Tibial nerve (tissue), 4 donors: ENCODE measurements around the gene AHCYL1. TPM values are rescaled to one million over a fixed set of nuclear protein-coding genes. Genes with fewer than 3 reads are reported as not detected.

ENCODE experiments used
- DNase-seq, 2 donors: peaks; one replicate each; pipeline ENCODE4 v3.0.0-alpha.2; 2019; ENCODE audit warnings: low spot score in 2 of 2
- H3K27ac ChIP-seq, 4 donors: fragments of 200-600 bp; sonication (generic) in 3 of 4; one replicate each; pipeline ENCODE4 v1.5.1; 2017 to 2019; ENCODE audit warnings: mild to moderate bottlenecking in 1 of 4
- H3K27me3 ChIP-seq, 2 donors: fragments of 200-600 bp; sonication (generic) in 1 of 2; one replicate each; pipeline versions ENCODE4 v1.5.1 to v1.6.0; 2017 to 2019
- H3K36me3 ChIP-seq, 3 donors: fragments of 200-600 bp; sonication (generic); one replicate each; pipeline ENCODE4 v1.5.1; 2018 to 2019
- H3K4me1 ChIP-seq, 4 donors: fragments of 200-600 bp; sonication (generic) in 3 of 4; one replicate each; pipeline ENCODE4 v1.5.1; 2017 to 2019
- H3K4me3 ChIP-seq, 4 donors: fragments of 200-600 bp; sonication (generic) in 3 of 4; one replicate each; pipeline ENCODE4 v1.5.1; 2017 to 2019; ENCODE audit warnings: mild to moderate bottlenecking in 1 of 4, moderate library complexity in 1 of 4
- H3K9me3 ChIP-seq, 4 donors: fragments of 200-600 bp; sonication (generic) in 3 of 4; one replicate each; pipeline ENCODE4 v1.5.1; 2017 to 2019
- EP300 ChIP-seq, 2 donors: sonication (generic); formaldehyde crosslinking; IDR thresholded peaks; one replicate each; pipeline ENCODE4 v1.6.1; 2017; ENCODE audit warnings: antibody characterized with exemption in 2 of 2, mild to moderate bottlenecking in 1 of 2
- POLR2A ChIP-seq, 2 donors: fragments of 450-650 bp; IDR thresholded peaks; one replicate each; pipeline ENCODE4 v1.6.1; 2017; ENCODE audit warnings: antibody characterized with exemption in 2 of 2, mild to moderate bottlenecking in 2 of 2, moderate library complexity in 2 of 2
- WGBS, 2 donors: methylation state at CpG; one replicate each; pipeline ENCODE4 v1.1.5; 2018; 5-methylcytosine and 5-hydroxymethylcytosine counted together
- total RNA-seq, 4 donors: library from RNA; depleted of rRNA; stranded (reverse); fragments of >200 nt; gene quantifications; one replicate each; pipeline ENCODE4 v1.1.0, GENCODE V29; 2016
- TF ChIP-seq, protein P1 (sequence below), 5 experiments: fragments of 200-600 bp in 3 of 5; fragments of 450-650 bp in 2 of 5; sonication (generic) in 3 of 5; IDR thresholded peaks; one replicate each; pipeline ENCODE4 v1.5.1; 2016 to 2019; ENCODE audit warnings: antibody characterized with exemption in 5 of 5, mild to moderate bottlenecking in 3 of 5, moderate library complexity in 2 of 5

The AHCYL1 gene
- total RNA-seq, 4 donors from 2014 or later: 45.4 to 76.3 (median 55.6) TPM

GRCh38 chr1:110048923-110049601 is 64.5 kb downstream of the AHCYL1 start:
- Histone ChIP-seq H3K27me3 (no peaks in the 10 kb centered on the region), H3K27ac (peak overlapping the region in 3 of 4 donors; percentile 32 to 38 (median 38)), H3K4me3 (no peak overlapping the region), H3K9me3 (no peaks in the 10 kb centered on the region), H3K36me3 (peaks cover 0 to 100% (median 30%) of the 10 kb centered on the region in 3 donors), H3K4me1 (peaks cover 0 to 22% (median 10%) of the 10 kb centered on the region in 4 donors)
- WGBS, 2 donors: 55 to 71% methylated on average over 9 of the region's 9 CpGs
- peak in 1 of 2 donors; percentile 23 for TF ChIP-seq EP300 (IDR thresholded peaks at IDR 0.05)
- TF ChIP-seq POLR2A (IDR thresholded peaks at IDR 0.05): no peak
- no peak for DNase-seq

DNA sequence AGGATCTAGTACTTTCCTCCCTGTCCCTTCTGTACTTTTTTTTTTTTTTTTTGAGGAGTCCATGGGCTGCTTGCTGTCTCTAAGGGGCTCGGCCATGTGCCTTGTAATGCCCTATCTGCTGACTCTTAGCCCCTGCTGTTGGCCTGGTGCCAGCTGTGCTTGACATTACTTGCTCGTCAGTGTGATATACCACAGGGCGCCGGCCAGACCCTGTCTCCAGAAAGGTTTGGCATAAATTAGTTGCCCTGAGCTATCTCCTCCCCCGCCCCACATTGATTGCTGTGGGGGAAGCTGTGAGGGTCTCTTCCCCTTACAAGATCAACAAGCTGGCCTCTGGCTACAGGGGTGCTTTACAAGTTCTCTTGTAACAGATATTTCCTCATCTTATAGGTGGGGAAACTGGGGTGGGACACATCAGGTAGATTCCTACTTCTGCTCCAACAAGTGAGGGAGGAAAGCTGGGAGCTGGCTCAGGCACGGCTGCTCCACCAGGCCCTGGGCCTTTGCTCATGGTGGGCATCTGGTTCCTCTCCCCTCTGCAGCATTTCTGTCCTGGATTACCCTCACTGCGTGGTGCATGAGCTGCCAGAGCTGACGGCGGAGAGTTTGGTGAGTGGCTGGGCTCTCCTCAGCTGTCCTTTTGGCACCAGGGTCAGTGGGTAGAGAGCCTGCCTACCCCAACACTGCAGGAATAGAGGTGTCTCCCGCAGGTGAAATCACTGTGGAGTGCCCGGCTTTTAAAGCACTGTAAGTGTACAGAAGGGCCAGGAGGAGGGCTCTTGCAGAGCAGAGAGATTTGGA is 65.4 kb downstream of the AHCYL1 start:
- peak overlapping the region in 2 of 4 donors; percentile 38 for H3K27ac ChIP-seq
- H3K27me3 ChIP-seq: no peaks in the 10 kb centered on the region
- peaks cover 0 to 22% (median 10%) of the 10 kb centered on the region in 4 donors for H3K4me1 ChIP-seq
- no peaks in the 10 kb centered on the region for H3K9me3 ChIP-seq
- H3K36me3 ChIP-seq: peaks cover 0 to 100% (median 31%) of the 10 kb centered on the region in 3 donors
- no peak for DNase-seq
- WGBS, 2 donors: 73 to 82% methylated on average over 10 to 11 of the region's 11 CpGs
- no peak overlapping the region for H3K4me3 ChIP-seq
- TF ChIP-seq POLR2A (IDR thresholded peaks at IDR 0.05) (no peak), EP300 (IDR thresholded peaks at IDR 0.05) (no peak)
- TF ChIP-seq, protein P1, sequence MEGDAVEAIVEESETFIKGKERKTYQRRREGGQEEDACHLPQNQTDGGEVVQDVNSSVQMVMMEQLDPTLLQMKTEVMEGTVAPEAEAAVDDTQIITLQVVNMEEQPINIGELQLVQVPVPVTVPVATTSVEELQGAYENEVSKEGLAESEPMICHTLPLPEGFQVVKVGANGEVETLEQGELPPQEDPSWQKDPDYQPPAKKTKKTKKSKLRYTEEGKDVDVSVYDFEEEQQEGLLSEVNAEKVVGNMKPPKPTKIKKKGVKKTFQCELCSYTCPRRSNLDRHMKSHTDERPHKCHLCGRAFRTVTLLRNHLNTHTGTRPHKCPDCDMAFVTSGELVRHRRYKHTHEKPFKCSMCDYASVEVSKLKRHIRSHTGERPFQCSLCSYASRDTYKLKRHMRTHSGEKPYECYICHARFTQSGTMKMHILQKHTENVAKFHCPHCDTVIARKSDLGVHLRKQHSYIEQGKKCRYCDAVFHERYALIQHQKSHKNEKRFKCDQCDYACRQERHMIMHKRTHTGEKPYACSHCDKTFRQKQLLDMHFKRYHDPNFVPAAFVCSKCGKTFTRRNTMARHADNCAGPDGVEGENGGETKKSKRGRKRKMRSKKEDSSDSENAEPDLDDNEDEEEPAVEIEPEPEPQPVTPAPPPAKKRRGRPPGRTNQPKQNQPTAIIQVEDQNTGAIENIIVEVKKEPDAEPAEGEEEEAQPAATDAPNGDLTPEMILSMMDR (IDR thresholded peaks at IDR 0.05): no peak

DNA sequence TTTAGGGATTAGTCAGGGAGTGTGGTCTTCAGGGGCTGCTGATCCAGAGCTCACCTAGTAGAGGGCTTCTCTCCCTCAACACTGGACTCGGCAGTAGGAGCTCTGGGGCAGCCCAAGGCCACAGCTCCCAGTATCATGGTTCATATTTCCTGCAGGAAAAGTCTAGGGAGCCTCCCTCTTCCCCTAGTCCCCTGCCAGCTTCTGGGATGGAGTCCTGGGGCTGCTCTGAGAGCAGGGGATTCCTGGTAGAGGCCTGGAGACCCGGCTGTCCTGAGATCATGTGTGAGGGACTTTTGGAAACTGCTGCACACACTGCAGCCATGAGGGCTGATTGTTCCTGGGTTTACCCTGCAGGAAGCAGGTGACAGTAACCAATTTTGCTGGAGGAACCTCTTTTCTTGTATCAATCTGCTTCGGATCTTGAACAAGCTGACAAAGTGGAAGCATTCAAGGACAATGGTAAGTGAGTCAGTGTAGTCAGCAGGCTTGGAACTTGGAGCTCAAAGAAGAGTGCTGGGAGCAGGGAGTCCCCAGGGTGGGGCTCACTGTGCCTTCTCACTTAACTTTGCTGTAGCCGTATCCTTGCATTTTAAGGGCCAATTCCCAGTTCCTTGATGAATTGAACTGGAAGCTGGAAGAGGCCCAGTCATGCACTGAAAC is 66.2 kb downstream of the AHCYL1 start:
- no peaks in the 10 kb centered on the region for H3K27me3 ChIP-seq
- TF ChIP-seq, protein P1 (IDR thresholded peaks at IDR 0.05): no peak
- TF ChIP-seq POLR2A (IDR thresholded peaks at IDR 0.05) (no peak), EP300 (IDR thresholded peaks at IDR 0.05) (no peak)
- no peaks in the 10 kb centered on the region for H3K9me3 ChIP-seq
- no peak overlapping the region for H3K4me3 ChIP-seq
- 53 to 66% methylated on average over 4 of the region's 4 CpGs for WGBS, 2 donors
- peaks cover 0 to 22% (median 10%) of the 10 kb centered on the region in 4 donors for H3K4me1 ChIP-seq
- H3K36me3 ChIP-seq: peaks cover 0 to 100% (median 23%) of the 10 kb centered on the region in 3 donors
- DNase-seq: no peak
- peak overlapping the region in 1 of 4 donors; percentile 38 for H3K27ac ChIP-seq

GRCh38 chr1:110051262-110051648 is 66.7 kb downstream of the AHCYL1 start:
- H3K4me1 ChIP-seq: peaks cover 0 to 22% (median 10%) of the 10 kb centered on the region in 4 donors
- 81 to 89% methylated on average over 2 of the region's 2 CpGs for WGBS, 2 donors
- no peak overlapping the region for H3K4me3 ChIP-seq
- H3K9me3 ChIP-seq: no peaks in the 10 kb centered on the region
- no peak overlapping the region for H3K27ac ChIP-seq
- peaks cover 0 to 100% (median 21%) of the 10 kb centered on the region in 3 donors for H3K36me3 ChIP-seq
- no peaks in the 10 kb centered on the region for H3K27me3 ChIP-seq
- TF ChIP-seq EP300 (IDR thresholded peaks at IDR 0.05): no peak
- TF ChIP-seq POLR2A (IDR thresholded peaks at IDR 0.05): no peak
- no peak for DNase-seq

GRCh38 chr1:110053552-110054428 is 69.2 kb downstream of the AHCYL1 start:
- H3K27me3 ChIP-seq: no peaks in the 10 kb centered on the region
- 56 to 61% methylated on average over 16 of the region's 16 CpGs for WGBS, 2 donors
- no peak overlapping the region for H3K27ac ChIP-seq
- peaks cover 0 to 100% (median 6%) of the 10 kb centered on the region in 3 donors for H3K36me3 ChIP-seq
- TF ChIP-seq, protein P1 (IDR thresholded peaks at IDR 0.05): peak; percentile 87 to 96 (median 91)
- TF ChIP-seq POLR2A (IDR thresholded peaks at IDR 0.05) (no peak), EP300 (IDR thresholded peaks at IDR 0.05) (no peak)
- H3K4me1 ChIP-seq: peaks cover 0 to 35% (median 8%) of the 10 kb centered on the region in 4 donors
- H3K9me3 ChIP-seq: no peaks in the 10 kb centered on the region
- DNase-seq: peak; percentile 73 to 83
- no peak overlapping the region for H3K4me3 ChIP-seq
